SU-DHL-6 (cell line): Measurements from ENCODE around the gene ST8SIA3.

Source experiments
- H2AFZ ChIP-seq: fragments of 200-600 bp; sonication (generic); 2 replicates; pipeline ENCODE4 v1.6.1; 2014; ENCODE audit warnings: low read depth, mild to moderate bottlenecking, moderate library complexity, mixed read lengths, antibody characterized with exemption, low read length; ENCODE audit not compliant: severe bottlenecking
- H3F3A ChIP-seq: fragments of 200-600 bp; shearing (Covaris generic); 2 replicates; pipeline ENCODE4 v1.6.0; 2016; ENCODE audit warnings: antibody characterized with exemption, mild to moderate bottlenecking; ENCODE audit not compliant: insufficient read depth
- H3K27ac ChIP-seq: fragments of 200-600 bp; sonication (generic); 2 replicates; pipeline ENCODE4 v1.5.1; 2016; ENCODE audit warnings: low read depth, mild to moderate bottlenecking, low read length, moderate library complexity, mixed read lengths
- H3K27me3 ChIP-seq: fragments of 200-600 bp; sonication (generic), shearing (Covaris generic); 2 replicates; pipeline ENCODE4 v1.6.0; 2014; ENCODE audit warnings: mild to moderate bottlenecking, low read length
- H3K36me3 ChIP-seq: fragments of 200-600 bp; sonication (generic); 2 replicates; pipeline ENCODE4 v1.6.1; 2014; ENCODE audit warnings: mild to moderate bottlenecking, low read length, mixed read lengths
- H3K4me2 ChIP-seq: fragments of 300-600, 200-600 bp; shearing (Covaris generic), sonication (generic); 2 replicates; pipeline ENCODE4 v1.6.0; 2014; ENCODE audit warnings: low read length, low read depth, mild to moderate bottlenecking; ENCODE audit not compliant: poor library complexity, severe bottlenecking
- H3K4me3 ChIP-seq: fragments of 200-600 bp; sonication (generic); 2 replicates; pipeline ENCODE4 v1.5.1; 2014; ENCODE audit warnings: antibody characterized with exemption, low read length, mild to moderate bottlenecking, mixed read lengths; ENCODE audit not compliant: insufficient read depth, poor library complexity, severe bottlenecking
- H3K79me2 ChIP-seq: fragments of 200-600 bp; sonication (generic); 2 replicates; pipeline ENCODE4 v1.6.1; 2014; ENCODE audit warnings: mild to moderate bottlenecking, low read length, moderate library complexity; ENCODE audit not compliant: insufficient read depth
- H3K9ac ChIP-seq: fragments of 200-600 bp; sonication (generic); 2 replicates; pipeline ENCODE4 v1.7.0; 2014; ENCODE audit warnings: mild to moderate bottlenecking, low read length
- H3K9me2 ChIP-seq: fragments of 200-600 bp; sonication (generic); replicated peaks from 2 replicates; pipeline ENCODE4 v1.6.1; 2014; ENCODE audit warnings: low read length; ENCODE audit not compliant: insufficient read depth
- H3K9me3 ChIP-seq: fragments of 200-600 bp; sonication (generic); 2 replicates; pipeline ENCODE4 v1.6.1; 2014; ENCODE audit warnings: low read length, mixed read lengths; ENCODE audit not compliant: insufficient read depth
- H4K20me1 ChIP-seq: fragments of 200-600 bp; sonication (generic); 2 replicates; pipeline ENCODE4 v1.6.1; 2014; ENCODE audit warnings: low read depth, mild to moderate bottlenecking, antibody characterized with exemption, low read length, moderate library complexity, mixed read lengths
- EZH2phosphoT487 ChIP-seq: fragments of 200-600 bp; sonication (generic), shearing (Covaris generic); conservative IDR thresholded peaks from 2 replicates; pipeline ENCODE4 v1.6.1; 2018; ENCODE audit warnings: mild to moderate bottlenecking, antibody characterized with exemption, low read length, moderate library complexity, mixed read lengths
- TF ChIP-seq, protein P1 (sequence below): fragments of 200-600 bp; sonication (generic); IDR thresholded peaks from one replicate; pipeline ENCODE4 v1.5.1; 2017; ENCODE audit warnings: antibody characterized with exemption, mild to moderate bottlenecking, low read length, moderate library complexity; ENCODE audit not compliant: insufficient read depth, poor library complexity, severe bottlenecking

The ST8SIA3 gene

DNA sequence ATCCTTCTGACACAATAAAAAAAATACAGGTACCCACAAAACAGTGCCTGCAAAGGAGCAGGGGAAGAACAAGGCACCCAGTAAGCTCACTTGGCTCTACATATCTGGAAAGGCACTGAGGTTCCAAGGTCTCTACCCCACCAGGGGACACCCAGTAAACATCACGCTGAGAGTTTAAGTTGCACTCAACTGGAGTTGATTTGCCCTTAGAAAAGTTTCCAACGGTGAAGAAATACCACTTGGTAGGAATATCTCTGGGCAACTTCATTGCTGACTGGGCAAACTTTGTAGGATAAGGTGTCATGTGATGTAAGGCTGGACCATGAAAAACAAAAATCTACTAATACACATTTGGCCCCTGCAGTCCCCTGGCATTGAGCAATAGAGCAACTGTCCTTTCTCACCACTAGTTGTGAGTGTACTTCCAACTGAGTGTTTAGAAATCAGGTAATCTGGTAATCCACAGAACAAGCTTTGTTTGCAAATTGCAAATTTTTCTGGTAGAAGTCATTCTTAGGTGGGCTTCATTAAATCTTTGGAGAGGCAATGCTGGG, 14.2 kb downstream of the ST8SIA3 start:
- TF ChIP-seq EZH2phosphoT487 = no peak
- TF ChIP-seq, protein P1, sequence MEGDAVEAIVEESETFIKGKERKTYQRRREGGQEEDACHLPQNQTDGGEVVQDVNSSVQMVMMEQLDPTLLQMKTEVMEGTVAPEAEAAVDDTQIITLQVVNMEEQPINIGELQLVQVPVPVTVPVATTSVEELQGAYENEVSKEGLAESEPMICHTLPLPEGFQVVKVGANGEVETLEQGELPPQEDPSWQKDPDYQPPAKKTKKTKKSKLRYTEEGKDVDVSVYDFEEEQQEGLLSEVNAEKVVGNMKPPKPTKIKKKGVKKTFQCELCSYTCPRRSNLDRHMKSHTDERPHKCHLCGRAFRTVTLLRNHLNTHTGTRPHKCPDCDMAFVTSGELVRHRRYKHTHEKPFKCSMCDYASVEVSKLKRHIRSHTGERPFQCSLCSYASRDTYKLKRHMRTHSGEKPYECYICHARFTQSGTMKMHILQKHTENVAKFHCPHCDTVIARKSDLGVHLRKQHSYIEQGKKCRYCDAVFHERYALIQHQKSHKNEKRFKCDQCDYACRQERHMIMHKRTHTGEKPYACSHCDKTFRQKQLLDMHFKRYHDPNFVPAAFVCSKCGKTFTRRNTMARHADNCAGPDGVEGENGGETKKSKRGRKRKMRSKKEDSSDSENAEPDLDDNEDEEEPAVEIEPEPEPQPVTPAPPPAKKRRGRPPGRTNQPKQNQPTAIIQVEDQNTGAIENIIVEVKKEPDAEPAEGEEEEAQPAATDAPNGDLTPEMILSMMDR = no peak
- no peaks in the 10 kb centered on the region for H3F3A ChIP-seq
- no peaks in the 10 kb centered on the region for H3K27me3 ChIP-seq

DNA sequence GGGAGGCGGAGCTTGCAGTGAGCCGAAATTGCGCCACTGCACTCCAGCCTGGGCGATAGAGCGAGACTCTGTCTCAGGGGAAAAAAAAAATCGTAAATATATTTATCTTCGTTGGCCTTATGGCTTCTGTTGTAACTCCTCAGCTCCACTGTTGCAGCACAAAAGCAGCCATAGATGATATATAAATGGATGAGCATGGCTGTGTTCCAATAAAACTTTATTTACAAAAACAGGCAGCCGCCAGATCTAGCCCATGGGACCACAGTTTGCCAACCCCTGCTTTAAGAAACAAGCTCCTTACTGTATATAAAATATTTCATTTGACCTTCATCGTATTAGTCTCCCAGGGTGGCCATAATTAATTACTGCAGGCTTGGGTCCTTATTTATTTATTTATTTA, 20.1 kb downstream of the ST8SIA3 start:
- Histone ChIP-seq H3K27me3 (no peaks in the 10 kb centered on the region), H3K9ac (no peak overlapping the region), H3K4me2 (no peak overlapping the region), H3K27ac (no peak overlapping the region), H2AFZ (no peak overlapping the region), H3K79me2 (no peaks in the 10 kb centered on the region), H3K9me2 (0 out of 2 replicates have a peak, but pooled peaks cover 3% of the 10 kb centered on the region), H4K20me1 (no peaks in the 10 kb centered on the region), H3K9me3 (no peaks in the 10 kb centered on the region), H3F3A (no peaks in the 10 kb centered on the region), H3K4me3 (no peak overlapping the region), H3K36me3 (no peaks in the 10 kb centered on the region)
- no peak for TF ChIP-seq EZH2phosphoT487
- TF ChIP-seq, protein P1 = no peak

More for the DNA sequence above, 14.2 kb downstream of the ST8SIA3 start:
- Histone ChIP-seq H3K9me3 (no peaks in the 10 kb centered on the region), H3K4me3 (no peak overlapping the region), H3K9me2 (0 out of 2 replicates have a peak, but pooled peaks cover 3% of the 10 kb centered on the region), H2AFZ (no peak overlapping the region), H3K36me3 (no peaks in the 10 kb centered on the region), H4K20me1 (no peaks in the 10 kb centered on the region), H3K9ac (no peak overlapping the region), H3K4me2 (no peak overlapping the region), H3K79me2 (no peaks in the 10 kb centered on the region), H3K27ac (no peak overlapping the region)

DNA sequence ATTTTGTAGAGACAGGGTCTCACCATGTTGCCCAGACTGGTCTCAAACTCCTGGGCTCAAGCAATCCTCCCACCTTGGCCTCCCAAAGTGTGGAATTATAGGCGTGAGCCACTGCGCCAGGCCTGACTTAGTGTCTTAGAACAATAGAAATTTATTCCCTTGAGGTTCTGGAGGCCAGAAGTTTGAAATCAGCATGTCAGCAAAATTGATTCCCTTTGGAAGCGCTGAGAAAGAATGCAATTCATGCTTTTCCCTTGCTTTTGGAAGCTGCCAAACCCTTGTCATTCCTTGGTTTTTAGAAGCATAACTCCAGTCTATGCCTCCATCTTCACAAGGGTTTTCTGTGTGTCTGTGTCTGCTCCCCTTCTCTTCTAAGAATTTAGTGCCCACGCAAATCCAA, 20.7 kb downstream of the ST8SIA3 start:
- TF ChIP-seq EZH2phosphoT487 = no peak
- TF ChIP-seq, protein P1 = no peak
- Histone ChIP-seq H3K27me3 (no peaks in the 10 kb centered on the region), H3K4me2 (no peak overlapping the region), H3K9me3 (no peaks in the 10 kb centered on the region), H4K20me1 (no peaks in the 10 kb centered on the region), H3K9ac (no peak overlapping the region), H3K9me2 (no peaks in the 10 kb centered on the region), H3K4me3 (no peak overlapping the region), H3K79me2 (no peaks in the 10 kb centered on the region), H2AFZ (no peak overlapping the region), H3F3A (no peaks in the 10 kb centered on the region), H3K36me3 (no peaks in the 10 kb centered on the region), H3K27ac (no peak overlapping the region)
